DND-41 (cell line): ENCODE measurements around the gene NBAS.

Experiments used
- EZH2 ChIP-seq: IDR thresholded peaks from 3 replicates; pipeline ENCODE4 v1.6.1; 2012; ENCODE audit warnings: borderline replicate concordance, low read depth, mild to moderate bottlenecking, moderate library complexity, low read length, inconsistent platforms; ENCODE audit not compliant: severe bottlenecking
- TF ChIP-seq, protein P1 (sequence below): IDR thresholded peaks from 2 replicates; pipeline ENCODE4 v1.5.1; 2012; ENCODE audit warnings: borderline replicate concordance, low read length, moderate library complexity, mild to moderate bottlenecking; ENCODE audit not compliant: poor library complexity, severe bottlenecking; ENCODE audit errors: extremely low read depth

DNA sequence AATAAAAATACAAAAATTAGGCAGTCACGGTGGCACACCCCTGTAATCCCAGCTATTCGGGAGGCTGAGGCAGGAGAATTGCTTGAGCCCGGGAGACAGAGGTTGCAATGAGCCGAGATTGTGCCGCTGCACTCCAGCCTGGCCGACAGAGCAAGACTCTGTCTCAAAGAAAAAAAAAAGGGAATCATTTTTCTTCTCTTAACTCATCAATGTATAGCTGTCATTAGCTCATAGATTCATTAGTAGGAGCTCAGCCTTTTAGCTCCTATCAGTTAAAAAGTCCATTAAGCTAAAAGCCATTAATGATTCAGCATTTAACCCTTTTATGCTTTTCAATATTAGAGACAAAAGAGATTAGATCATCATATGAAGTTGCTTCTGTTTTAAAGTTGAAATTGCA lies 5.8 kb upstream of the NBAS start:
- TF ChIP-seq, protein P1, sequence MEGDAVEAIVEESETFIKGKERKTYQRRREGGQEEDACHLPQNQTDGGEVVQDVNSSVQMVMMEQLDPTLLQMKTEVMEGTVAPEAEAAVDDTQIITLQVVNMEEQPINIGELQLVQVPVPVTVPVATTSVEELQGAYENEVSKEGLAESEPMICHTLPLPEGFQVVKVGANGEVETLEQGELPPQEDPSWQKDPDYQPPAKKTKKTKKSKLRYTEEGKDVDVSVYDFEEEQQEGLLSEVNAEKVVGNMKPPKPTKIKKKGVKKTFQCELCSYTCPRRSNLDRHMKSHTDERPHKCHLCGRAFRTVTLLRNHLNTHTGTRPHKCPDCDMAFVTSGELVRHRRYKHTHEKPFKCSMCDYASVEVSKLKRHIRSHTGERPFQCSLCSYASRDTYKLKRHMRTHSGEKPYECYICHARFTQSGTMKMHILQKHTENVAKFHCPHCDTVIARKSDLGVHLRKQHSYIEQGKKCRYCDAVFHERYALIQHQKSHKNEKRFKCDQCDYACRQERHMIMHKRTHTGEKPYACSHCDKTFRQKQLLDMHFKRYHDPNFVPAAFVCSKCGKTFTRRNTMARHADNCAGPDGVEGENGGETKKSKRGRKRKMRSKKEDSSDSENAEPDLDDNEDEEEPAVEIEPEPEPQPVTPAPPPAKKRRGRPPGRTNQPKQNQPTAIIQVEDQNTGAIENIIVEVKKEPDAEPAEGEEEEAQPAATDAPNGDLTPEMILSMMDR: no peak
- no peak for TF ChIP-seq EZH2
